Endothelial cell of umbilical vein (primary cell): Measurements from ENCODE around the gene DNAI1. TPM values are rescaled to one million over a fixed set of nuclear protein-coding genes. Genes with fewer than 3 reads are reported as not detected.

Experiments used
- BruUV-seq: library from RNA; stranded (reverse); fragments of 400-500 nt; replicated peaks from 2 replicates; lab custom pipeline; 2021; lab: Mats Ljungman, UMichigan
- CTCF ChIA-PET: fragments of 300-600, 350-600 bp; sonication (Branson Sonifier 250); formaldehyde crosslinking; loops from one replicate; lab custom pipeline; 2021; ENCODE audit warnings: antibody characterized with exemption, inconsistent platforms; lab: Charles Lee
- POLR2A ChIA-PET: fragments of 300-600, 350-600 bp; sonication (Branson Sonifier 250); formaldehyde crosslinking; loops from one replicate; lab custom pipeline; 2021; ENCODE audit warnings: antibody characterized with exemption, inconsistent platforms; lab: Charles Lee
- DNase-seq: peaks from one replicate; pipeline ENCODE4 v3.0.0-alpha.2; 2011; ENCODE audit warnings: low read depth, low spot score
- FAIRE-seq: peaks from 2 replicates; lab custom pipeline; 2011; peaks lifted over from hg19 to GRCh38; lab: Jason Lieb, UNC
- H2AFZ ChIP-seq: 2 replicates; pipeline ENCODE4 v1.6.0; 2012; ENCODE audit warnings: low read depth, low read length, control low read depth, inconsistent platforms
- H3K27ac ChIP-seq: 2 replicates; pipeline ENCODE4 v1.5.1; 2011; ENCODE audit warnings: low read depth, mild to moderate bottlenecking, control low read depth, low read length, moderate library complexity; ENCODE audit not compliant: insufficient read depth
- H3K27me3 ChIP-seq, 2 experiments: 2 replicates each; pipeline versions ENCODE4 v1.6.0 to v1.6.1; 2011; ENCODE audit warnings: low read length in 2 of 2, mixed read lengths in 1 of 2; ENCODE audit not compliant: control insufficient read depth in 2 of 2, insufficient read depth in 2 of 2
- H3K36me3 ChIP-seq, 2 experiments: 2 replicates in 1 of 2; 3 replicates in 1 of 2; pipeline ENCODE4 v1.5.1; 2011; ENCODE audit warnings: low read length in 2 of 2, mild to moderate bottlenecking in 1 of 2, moderate library complexity in 1 of 2; ENCODE audit not compliant: control insufficient read depth in 2 of 2, insufficient read depth in 2 of 2; ENCODE audit errors: extremely low read depth in 1 of 2
- H3K4me1 ChIP-seq: 3 replicates; pipeline ENCODE4 v1.5.1; 2011; ENCODE audit warnings: mild to moderate bottlenecking, low read length; ENCODE audit not compliant: control insufficient read depth, insufficient read depth; ENCODE audit errors: extremely low read depth
- H3K4me2 ChIP-seq: 2 replicates; pipeline ENCODE4 v1.6.1; 2011; ENCODE audit warnings: low read length, control low read depth, mixed read lengths; ENCODE audit not compliant: insufficient read depth
- H3K4me3 ChIP-seq, 3 experiments: fragments of 200-600 bp in 1 of 3; sonication (generic), shearing (Covaris generic) in 1 of 3; replicated peaks in 1 of 3; 2 replicates each; pipeline ENCODE4 v1.5.1; 2011 to 2016; ENCODE audit warnings: control low read depth in 3 of 3, low read length in 3 of 3, mild to moderate bottlenecking in 2 of 3, inconsistent platforms in 1 of 3, low read depth in 1 of 3, moderate library complexity in 1 of 3; ENCODE audit not compliant: insufficient read depth in 1 of 3
- H3K79me2 ChIP-seq: 2 replicates; pipeline ENCODE4 v1.6.0; 2012; ENCODE audit warnings: low read length, inconsistent platforms; ENCODE audit not compliant: control insufficient read depth, insufficient read depth
- H3K9ac ChIP-seq: replicated peaks from 2 replicates; pipeline ENCODE3; 2011; ENCODE audit warnings: low read length, control low read depth; ENCODE audit not compliant: insufficient read depth; ENCODE audit errors: extremely low read depth
- H3K9me1 ChIP-seq: replicated peaks from 3 replicates; pipeline ENCODE4 v1.6.0; 2011; ENCODE audit warnings: mild to moderate bottlenecking, low read length; ENCODE audit not compliant: control insufficient read depth, insufficient read depth; ENCODE audit errors: extremely low read depth
- H3K9me3 ChIP-seq: replicated peaks from 2 replicates; pipeline ENCODE4 v1.5.1; 2012; ENCODE audit warnings: low read length, inconsistent platforms; ENCODE audit not compliant: control insufficient read depth, insufficient read depth
- H4K20me1 ChIP-seq: replicated peaks from 2 replicates; pipeline ENCODE3; 2011; ENCODE audit warnings: mild to moderate bottlenecking, low read length; ENCODE audit not compliant: control insufficient read depth, insufficient read depth; ENCODE audit errors: extremely low read depth
- CTCF ChIP-seq, 2 donors: IDR thresholded peaks; 1 replicate in 1 of 2; 2 replicates in 1 of 2; pipeline ENCODE4 v1.5.1; 2011; ENCODE audit warnings: low read length in 2 of 2, mild to moderate bottlenecking in 2 of 2, moderate library complexity in 2 of 2, control low read depth in 1 of 2, inconsistent platforms in 1 of 2, low read depth in 1 of 2; ENCODE audit not compliant: insufficient read depth in 1 of 2; ENCODE audit errors: extremely low read depth in 1 of 2
- EZH2 ChIP-seq: IDR thresholded peaks from 2 replicates; pipeline ENCODE4 v1.6.1; 2012; ENCODE audit warnings: borderline replicate concordance, low read depth, mild to moderate bottlenecking, moderate library complexity, low read length, inconsistent platforms; ENCODE audit not compliant: severe bottlenecking
- FOS ChIP-seq: IDR thresholded peaks from 2 replicates; pipeline ENCODE4 v1.6.1; 2011; ENCODE audit warnings: mild to moderate bottlenecking, low read length, moderate library complexity, borderline replicate concordance; ENCODE audit not compliant: insufficient read depth
- GATA2 ChIP-seq: IDR thresholded peaks from 2 replicates; pipeline ENCODE4 v1.7.0; 2011; ENCODE audit warnings: low read depth, mild to moderate bottlenecking, moderate library complexity, mixed read lengths, low read length; ENCODE audit not compliant: insufficient read length, insufficient read depth
- JUN ChIP-seq: IDR thresholded peaks from 2 replicates; pipeline ENCODE4 v1.6.1; 2011; ENCODE audit warnings: borderline replicate concordance, low read depth; ENCODE audit not compliant: insufficient read length, insufficient read depth
- MYC ChIP-seq: IDR thresholded peaks from one replicate; pipeline ENCODE4 v1.6.1; 2011; ENCODE audit warnings: mild to moderate bottlenecking, low read depth, low read length
- POLR2A ChIP-seq: IDR thresholded peaks from 2 replicates; pipeline ENCODE4 v1.6.1; 2012; ENCODE audit warnings: low read depth, mild to moderate bottlenecking, control low read depth, low read length
- POLR2AphosphoS5 ChIP-seq: IDR thresholded peaks from 2 replicates; pipeline ENCODE4 v1.6.1; 2012; ENCODE audit warnings: low read depth, mild to moderate bottlenecking, control low read depth, low read length, moderate library complexity; ENCODE audit not compliant: insufficient read depth
- dilution Hi-C: fragments of 300-500 bp; cut with MboI; formaldehyde crosslinking; loops from one replicate; pipeline ENCODE4 v1.15.0; 2019; ENCODE audit warnings: low sequenced_read_pairs; ENCODE audit not compliant: extremely low pct_ligation_motif_present
- intact Hi-C: fragments of 100-400 bp; cut with micrococcal nuclease; formaldehyde crosslinking; loops from one replicate; pipeline ENCODE4 v1.10.0; 2022
- polyA plus RNA-seq, 4 experiments: library from polyadenylated mRNA; depleted of rRNA in 3 of 4; stranded (reverse) in 3 of 4; unstranded in 1 of 4; fragments of >200 nt; gene quantifications; 2 replicates each; pipeline versions ENCODE4 v1.2.1 to v1.2.3, GENCODE V29; 2011 to 2012; ENCODE audit warnings: missing spikeins in 1 of 4
- total RNA-seq: library from RNA; stranded (reverse); gene quantifications from 2 replicates; pipeline ENCODE4 v1.2.3, GENCODE V29; 2021
- TF ChIP-seq, protein P1 (sequence below): IDR thresholded peaks from 2 replicates; pipeline ENCODE4 v1.6.1; 2011; ENCODE audit not compliant: insufficient read depth, insufficient read length

Gene DNAI1
- total and polyA plus RNA-seq, 2 donors (not counting 3 experiments of a cell fraction or from before 2014, with no cell fraction given) = not detected

DNA sequence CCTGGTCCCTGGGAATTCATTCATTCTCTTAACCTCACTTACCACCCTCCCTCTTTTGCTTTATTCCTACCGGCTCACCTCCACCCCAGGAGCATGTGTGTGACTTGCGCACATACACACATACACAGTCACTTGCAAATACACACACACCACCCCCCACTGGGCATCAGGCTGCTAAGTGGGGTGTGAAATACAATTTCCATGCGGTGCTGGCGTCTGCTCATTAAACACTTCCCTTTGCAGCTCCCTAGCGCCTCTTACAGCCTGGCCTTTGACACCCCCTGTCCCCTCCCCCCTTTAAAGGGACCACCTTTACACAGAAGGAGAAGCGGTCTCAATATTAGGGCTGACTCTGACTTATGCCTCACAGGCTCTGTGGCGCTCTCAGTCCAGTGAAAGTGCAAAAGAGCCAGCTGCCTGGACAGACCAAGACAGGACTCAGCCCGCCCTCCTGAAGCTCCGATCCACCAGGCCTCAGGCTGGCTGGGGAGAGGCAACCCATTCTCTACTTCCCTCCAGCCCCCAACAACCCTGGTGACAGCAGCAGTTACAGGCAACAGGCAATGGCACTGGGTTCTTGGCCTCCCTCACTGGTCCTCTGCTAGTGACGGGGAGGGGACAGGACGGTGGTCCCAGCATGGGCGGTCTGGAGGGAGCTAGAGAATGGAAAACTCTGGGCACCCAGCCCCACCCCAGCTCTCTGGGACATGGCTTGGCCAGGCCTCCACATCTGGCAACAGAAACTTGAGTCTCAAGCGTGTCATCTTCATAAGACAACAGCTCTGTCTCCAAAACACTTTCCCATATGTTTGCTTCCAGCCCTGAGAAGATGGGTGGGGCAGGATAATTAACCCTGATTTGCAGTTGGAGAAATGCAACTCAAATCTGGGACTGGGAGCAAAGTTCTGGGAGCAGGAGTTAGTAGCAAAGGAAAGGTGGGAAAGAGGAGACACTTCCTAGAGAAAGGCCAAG is 52.2 kb downstream of the DNAI1 start:
- Histone ChIP-seq H3K79me2 (no peaks in the 10 kb centered on the region), H3K27me3 (peaks cover 2 to 3% of the 10 kb centered on the region in 2 experiments), H3K9me1 (no peaks in the 10 kb centered on the region), H3K9ac (no peak overlapping the region), H3K4me2 (no peak overlapping the region), H4K20me1 (no peaks in the 10 kb centered on the region), H3K36me3 (no peaks in the 10 kb centered on the region), H3K4me3 (no peak overlapping the region), H3K4me1 (no peaks in the 10 kb centered on the region), H3K27ac (no peak overlapping the region), H3K9me3 (no peaks in the 10 kb centered on the region), H2AFZ (no peak overlapping the region)
- intact Hi-C loops = no loop called here
- FAIRE-seq (no peak), DNase-seq (no peak)
- CTCF ChIA-PET = interaction anchor here (1.0 to 6.2 kb wide), 4 partner anchors 9 to 107 kb away, joined by 3 to 21 read pairs (median 4); no protein-coding TSS in a partner anchor
- no TSS peak for BruUV-seq
- POLR2A ChIA-PET = no interaction called here
- dilution Hi-C loops = loop anchor here (25.0 kb wide), 1 partner anchor 98 kb away; no protein-coding TSS in a partner anchor
- TF ChIP-seq POLR2A = no peak
- TF ChIP-seq, protein P1, sequence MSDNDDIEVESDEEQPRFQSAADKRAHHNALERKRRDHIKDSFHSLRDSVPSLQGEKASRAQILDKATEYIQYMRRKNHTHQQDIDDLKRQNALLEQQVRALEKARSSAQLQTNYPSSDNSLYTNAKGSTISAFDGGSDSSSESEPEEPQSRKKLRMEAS = no peak
- no peak for TF ChIP-seq MYC
- TF ChIP-seq FOS = no peak
- no peak for TF ChIP-seq JUN
- no peak for TF ChIP-seq POLR2AphosphoS5
- TF ChIP-seq GATA2 = no peak
- TF ChIP-seq EZH2 = no peak
- TF ChIP-seq CTCF (IDR thresholded peaks at IDR 0.05; ENCODE audit: extremely low read depth in 1 of 2, insufficient read depth in 1 of 2, low read depth in 1 of 2, low read length in 2 of 2) = no peak
